ENCODE data around the gene TM9SF2.
A peak's percentile ranks its signal among the peaks of the same experiment; 100 is the strongest.

Gene TM9SF2

DNA sequence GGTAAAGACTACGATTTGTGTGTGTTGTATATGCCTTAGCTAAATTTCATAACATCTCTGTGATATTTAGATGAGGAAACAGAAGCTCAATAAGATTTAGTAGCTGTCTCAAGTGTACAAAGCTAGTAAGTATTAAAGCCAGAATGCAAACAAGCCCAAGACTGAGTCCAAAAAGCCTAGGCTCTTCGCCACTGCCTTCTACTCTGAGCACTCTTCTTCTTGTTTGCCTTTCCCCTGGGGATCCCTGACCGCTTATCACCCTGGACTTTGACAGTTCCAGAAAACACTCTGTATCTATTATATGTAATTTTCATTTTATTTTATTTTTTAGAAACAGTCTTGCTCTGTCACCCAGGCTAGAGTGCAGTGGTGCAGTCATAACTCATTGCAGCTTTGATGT lies 5.8 kb downstream of the TM9SF2 start:
- H2AFZ ChIP-seq (ENCODE audit: low read depth, low read length, severe bottlenecking): no peak overlapping the region
- H3K27me3 ChIP-seq (ENCODE audit: low read length): no peaks in the 10 kb centered on the region
- 0 out of 2 replicates have a peak, but pooled peaks cover 6% of the 10 kb centered on the region for H4K20me1 ChIP-seq (ENCODE audit: low read depth, low read length)
- peaks cover 20% of the 10 kb centered on the region for H3K36me3 ChIP-seq (ENCODE audit: low read length)
- H3K79me2 ChIP-seq (ENCODE audit: insufficient read depth, low read length): peaks cover 100% of the 10 kb centered on the region
- no peak overlapping the region for H3K9ac ChIP-seq (ENCODE audit: low read length)
- TF ChIP-seq, protein P1, sequence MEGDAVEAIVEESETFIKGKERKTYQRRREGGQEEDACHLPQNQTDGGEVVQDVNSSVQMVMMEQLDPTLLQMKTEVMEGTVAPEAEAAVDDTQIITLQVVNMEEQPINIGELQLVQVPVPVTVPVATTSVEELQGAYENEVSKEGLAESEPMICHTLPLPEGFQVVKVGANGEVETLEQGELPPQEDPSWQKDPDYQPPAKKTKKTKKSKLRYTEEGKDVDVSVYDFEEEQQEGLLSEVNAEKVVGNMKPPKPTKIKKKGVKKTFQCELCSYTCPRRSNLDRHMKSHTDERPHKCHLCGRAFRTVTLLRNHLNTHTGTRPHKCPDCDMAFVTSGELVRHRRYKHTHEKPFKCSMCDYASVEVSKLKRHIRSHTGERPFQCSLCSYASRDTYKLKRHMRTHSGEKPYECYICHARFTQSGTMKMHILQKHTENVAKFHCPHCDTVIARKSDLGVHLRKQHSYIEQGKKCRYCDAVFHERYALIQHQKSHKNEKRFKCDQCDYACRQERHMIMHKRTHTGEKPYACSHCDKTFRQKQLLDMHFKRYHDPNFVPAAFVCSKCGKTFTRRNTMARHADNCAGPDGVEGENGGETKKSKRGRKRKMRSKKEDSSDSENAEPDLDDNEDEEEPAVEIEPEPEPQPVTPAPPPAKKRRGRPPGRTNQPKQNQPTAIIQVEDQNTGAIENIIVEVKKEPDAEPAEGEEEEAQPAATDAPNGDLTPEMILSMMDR (IDR thresholded peaks at IDR 0.05; ENCODE audit: insufficient read depth, low read length, poor library complexity, severe bottlenecking): no peak
- TF ChIP-seq EZH2phosphoT487 (conservative IDR thresholded peaks at IDR 0.05; ENCODE audit: low read length): no peak
- H3K27ac ChIP-seq (ENCODE audit: low read depth, low read length): no peak overlapping the region
- peaks cover 15% of the 10 kb centered on the region; the same call in 1 of the 2 replicates for H3K9me3 ChIP-seq (ENCODE audit: insufficient read depth, low read length)
- H3K4me3 ChIP-seq (ENCODE audit: insufficient read depth, low read length, poor library complexity, severe bottlenecking): no peak overlapping the region
- H3K4me2 ChIP-seq (ENCODE audit: low read depth, low read length, poor library complexity, severe bottlenecking): peak overlapping the region; percentile 83
- H3F3A ChIP-seq (ENCODE audit: insufficient read depth): peaks cover 11% of the 10 kb centered on the region; the same call in 1 of the 2 replicates
- H3K9me2 ChIP-seq (replicated peaks; ENCODE audit: insufficient read depth, low read length): no peaks in the 10 kb centered on the region

DNA sequence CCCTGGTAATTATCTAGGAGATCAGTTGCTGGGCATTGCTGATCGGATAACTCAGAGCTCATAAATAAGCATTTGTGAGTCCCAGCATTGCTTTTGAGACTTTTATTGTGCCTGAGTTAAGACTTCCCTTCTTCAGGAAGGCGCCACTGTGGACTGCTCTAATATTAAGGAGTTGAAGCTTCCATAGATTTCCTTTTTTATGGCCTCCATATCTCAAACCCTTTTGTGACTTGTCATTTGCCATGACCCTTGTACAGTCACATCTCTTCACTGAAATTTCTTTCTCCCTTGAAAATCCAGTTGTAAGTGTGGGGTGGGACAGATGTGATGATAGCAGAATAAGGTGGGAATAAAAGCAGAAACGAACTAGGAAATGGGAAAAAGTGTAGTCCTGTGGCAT lies 6.3 kb downstream of the TM9SF2 start:
- Histone ChIP-seq H3K36me3 (ENCODE audit: low read length) (peaks cover 20% of the 10 kb centered on the region), H3K9ac (ENCODE audit: low read length) (no peak overlapping the region), H3K79me2 (ENCODE audit: insufficient read depth, low read length) (peaks cover 100% of the 10 kb centered on the region), H3K27ac (ENCODE audit: low read depth, low read length) (no peak overlapping the region), H3K9me3 (ENCODE audit: insufficient read depth, low read length) (peaks cover 15% of the 10 kb centered on the region; the same call in 1 of the 2 replicates), H3F3A (ENCODE audit: insufficient read depth) (peaks cover 11% of the 10 kb centered on the region; the same call in 1 of the 2 replicates), H3K27me3 (ENCODE audit: low read length) (no peaks in the 10 kb centered on the region), H4K20me1 (ENCODE audit: low read depth, low read length) (0 out of 2 replicates have a peak, but pooled peaks cover 7% of the 10 kb centered on the region), H3K9me2 (replicated peaks; ENCODE audit: insufficient read depth, low read length) (no peaks in the 10 kb centered on the region), H3K4me2 (ENCODE audit: low read depth, low read length, poor library complexity, severe bottlenecking) (no peak overlapping the region), H3K4me3 (ENCODE audit: insufficient read depth, low read length, poor library complexity, severe bottlenecking) (no peak overlapping the region), H2AFZ (ENCODE audit: low read depth, low read length, severe bottlenecking) (no peak overlapping the region)
- TF ChIP-seq EZH2phosphoT487 (conservative IDR thresholded peaks at IDR 0.05; ENCODE audit: low read length): no peak
- TF ChIP-seq, protein P1 (IDR thresholded peaks at IDR 0.05; ENCODE audit: insufficient read depth, low read length, poor library complexity, severe bottlenecking): no peak

DNA sequence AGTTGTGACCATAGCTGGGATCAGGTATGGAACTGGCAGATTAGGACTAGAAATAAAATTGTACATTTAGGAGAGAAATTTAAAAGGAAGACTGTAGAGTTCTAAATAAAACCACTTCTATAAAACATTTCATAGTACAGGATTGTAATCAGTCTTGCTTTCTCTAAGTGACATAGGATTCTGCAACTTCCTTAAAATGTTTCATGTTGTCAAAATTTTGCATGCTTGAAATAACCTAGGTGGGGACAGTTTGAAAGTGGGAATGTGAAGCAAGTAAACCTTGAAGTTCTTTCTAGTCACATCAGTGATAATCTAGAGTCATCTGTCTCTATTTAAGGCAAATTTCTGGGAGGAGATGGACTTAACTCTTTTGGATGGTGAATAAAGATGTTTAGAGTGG lies 6.7 kb downstream of the TM9SF2 start:
- peaks cover 15% of the 10 kb centered on the region; the same call in 1 of the 2 replicates for H3K9me3 ChIP-seq (ENCODE audit: insufficient read depth, low read length)
- no peaks in the 10 kb centered on the region for H3K9me2 ChIP-seq (replicated peaks; ENCODE audit: insufficient read depth, low read length)
- H3K27me3 ChIP-seq (ENCODE audit: low read length): no peaks in the 10 kb centered on the region
- H2AFZ ChIP-seq (ENCODE audit: low read depth, low read length, severe bottlenecking): no peak overlapping the region
- H3K36me3 ChIP-seq (ENCODE audit: low read length): peaks cover 20% of the 10 kb centered on the region
- H3F3A ChIP-seq (ENCODE audit: insufficient read depth): peaks cover 11% of the 10 kb centered on the region; the same call in 1 of the 2 replicates
- H4K20me1 ChIP-seq (ENCODE audit: low read depth, low read length): 0 out of 2 replicates have a peak, but pooled peaks cover 11% of the 10 kb centered on the region
- H3K4me2 ChIP-seq (ENCODE audit: low read depth, low read length, poor library complexity, severe bottlenecking): no peak overlapping the region
- H3K79me2 ChIP-seq (ENCODE audit: insufficient read depth, low read length): peaks cover 100% of the 10 kb centered on the region
- no peak for TF ChIP-seq EZH2phosphoT487 (conservative IDR thresholded peaks at IDR 0.05; ENCODE audit: low read length)
- TF ChIP-seq, protein P1 (IDR thresholded peaks at IDR 0.05; ENCODE audit: insufficient read depth, low read length, poor library complexity, severe bottlenecking): no peak
- no peak overlapping the region for H3K27ac ChIP-seq (ENCODE audit: low read depth, low read length)
- H3K4me3 ChIP-seq (ENCODE audit: insufficient read depth, low read length, poor library complexity, severe bottlenecking): no peak overlapping the region
- H3K9ac ChIP-seq (ENCODE audit: low read length): no peak overlapping the region
